GM21390 (cell line): ENCODE measurements around the gene BABAM2.

ENCODE experiments used
- ATAC-seq: cut with Tn5 transposase; IDR thresholded peaks from one replicate; pipeline ENCODE4 v1.9.1; 2021; ENCODE audit not compliant: unreplicated experiment

The BABAM2 gene

DNA sequence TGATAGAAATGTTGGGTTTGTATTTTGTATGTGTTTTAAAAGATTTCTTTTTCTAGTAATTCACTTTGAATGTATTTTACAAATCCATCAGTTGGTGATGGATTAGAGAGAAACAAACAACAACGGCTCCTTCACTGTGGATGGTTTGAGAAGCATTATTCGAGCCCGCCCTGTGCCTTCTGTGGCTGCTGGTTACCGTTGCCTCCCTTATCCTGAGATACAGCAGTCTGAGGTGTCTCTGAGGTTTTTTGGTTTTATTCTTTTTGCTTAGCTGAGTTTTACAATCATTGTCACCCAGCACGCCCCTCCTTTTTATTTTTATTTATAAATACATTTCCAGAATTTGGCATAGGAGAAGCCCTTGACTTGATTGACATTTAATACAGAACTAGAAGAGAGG is 168.3 kb downstream of the BABAM2 start:
- ATAC-seq = no peak

DNA sequence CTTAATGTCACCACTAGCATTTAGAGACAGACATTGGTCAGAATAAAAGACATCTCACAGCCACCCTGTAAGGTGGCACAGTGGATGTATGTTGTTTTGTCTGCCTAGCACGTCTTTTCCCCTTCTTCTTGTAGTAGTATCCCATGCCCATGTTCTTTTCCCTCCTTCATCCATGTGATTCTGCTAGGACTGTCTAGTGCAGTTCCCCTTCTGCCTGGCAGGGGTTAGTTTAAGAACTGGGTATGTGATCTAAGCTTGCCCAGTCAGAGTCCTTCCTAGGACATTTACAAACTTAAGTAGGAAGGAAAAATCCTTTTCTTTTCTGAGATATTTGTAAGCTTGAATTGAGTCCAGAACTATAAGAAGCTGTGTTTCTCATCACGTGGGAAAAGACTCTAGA is 172.3 kb downstream of the BABAM2 start:
- no peak for ATAC-seq

DNA sequence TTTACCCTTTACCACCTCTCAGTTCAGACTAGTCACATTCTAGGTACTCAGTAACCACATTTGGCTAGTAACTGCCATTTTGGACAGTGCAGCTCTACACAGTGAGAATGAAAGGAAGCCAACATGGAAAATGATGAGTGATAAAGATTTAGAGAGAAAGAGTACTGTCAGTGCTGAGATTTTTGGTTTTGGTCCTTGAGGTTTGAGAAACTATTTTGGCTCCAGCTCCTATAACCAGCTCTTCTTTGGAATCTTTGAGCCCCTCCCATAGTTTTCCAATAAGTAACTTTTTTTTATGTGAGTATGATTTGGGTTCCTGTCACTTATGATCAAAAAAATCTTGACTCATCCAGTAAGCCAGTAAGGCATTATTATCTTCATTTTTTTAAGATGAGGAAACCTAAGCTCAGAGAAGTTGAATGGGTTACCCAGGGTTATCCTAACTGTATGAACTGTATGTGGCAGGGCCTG is 173.0 kb downstream of the BABAM2 start:
- no peak for ATAC-seq

DNA sequence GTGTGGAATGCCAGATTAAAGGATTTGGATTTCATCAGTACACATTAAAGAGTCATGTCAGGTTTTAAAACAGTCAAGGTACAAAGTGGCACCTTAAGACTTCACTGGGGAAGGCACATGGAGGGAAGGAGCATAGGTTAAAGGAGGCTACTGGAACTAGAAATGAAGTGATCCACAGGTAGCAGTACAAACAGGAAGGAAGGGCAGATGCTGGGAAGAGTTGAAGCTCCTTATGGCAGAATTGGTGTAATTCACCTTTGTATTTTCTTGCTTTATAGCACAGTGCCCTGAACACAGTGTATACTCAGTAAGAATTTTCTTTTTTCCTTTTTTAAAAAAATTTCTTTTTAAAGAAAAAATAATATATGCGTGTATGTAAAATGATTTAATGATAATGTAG is 177.1 kb downstream of the BABAM2 start:
- ATAC-seq = no peak

DNA sequence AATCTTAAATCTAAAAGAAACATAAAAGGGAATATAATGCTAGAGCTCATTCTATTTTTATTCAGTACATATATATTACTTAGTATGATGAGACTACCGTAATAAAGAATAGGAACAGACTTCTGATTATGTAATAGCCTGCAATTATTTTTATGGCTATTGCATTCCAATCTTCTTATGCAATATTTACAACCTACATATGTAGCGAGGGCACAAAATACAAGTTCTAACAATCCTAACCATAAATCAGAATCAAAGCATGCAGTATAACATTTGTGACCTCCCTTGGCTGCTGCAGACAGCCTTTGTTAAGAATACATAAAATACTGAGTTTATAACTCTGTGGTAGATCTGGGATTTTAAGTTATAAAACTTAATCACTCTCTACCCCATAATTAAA is 177.6 kb downstream of the BABAM2 start:
- no peak for ATAC-seq

DNA sequence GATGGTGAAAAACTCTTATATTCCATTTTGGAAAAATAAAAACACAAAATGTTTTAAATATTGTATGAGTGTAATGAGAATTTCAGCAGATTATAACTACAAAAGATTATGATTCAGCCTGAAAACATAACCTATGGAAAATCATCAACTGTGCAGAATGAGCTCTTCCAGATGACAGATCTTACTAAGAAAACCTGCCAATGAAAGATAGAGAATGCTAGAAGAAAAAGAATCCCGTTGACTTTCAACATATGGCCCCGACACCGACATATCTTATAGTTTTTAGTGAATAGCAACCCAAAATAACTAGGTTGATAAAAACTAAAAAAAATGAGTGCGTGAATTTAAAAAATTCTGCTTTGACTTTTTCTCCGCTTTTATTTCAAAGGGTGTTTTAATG is 178.0 kb downstream of the BABAM2 start:
- no peak for ATAC-seq

DNA sequence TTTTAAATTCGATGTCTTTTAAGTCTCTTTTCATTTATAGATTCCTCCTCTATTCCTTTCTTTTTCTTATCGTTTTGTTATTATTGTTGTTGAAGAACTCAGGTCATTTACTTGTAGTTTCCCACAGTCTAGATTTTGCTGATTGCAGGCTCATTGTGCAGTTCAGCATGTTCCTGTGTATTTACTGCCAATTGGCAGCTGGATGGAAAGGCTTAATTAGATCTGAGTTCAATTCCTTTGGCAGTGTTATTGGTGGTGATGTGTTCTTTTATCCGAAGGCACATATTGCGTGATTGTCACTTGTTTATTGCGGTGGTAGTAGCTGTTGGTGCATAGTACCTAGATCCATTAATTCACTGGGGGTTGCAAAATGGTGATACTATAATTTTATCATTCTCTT is 180.7 kb downstream of the BABAM2 start:
- ATAC-seq = no peak

DNA sequence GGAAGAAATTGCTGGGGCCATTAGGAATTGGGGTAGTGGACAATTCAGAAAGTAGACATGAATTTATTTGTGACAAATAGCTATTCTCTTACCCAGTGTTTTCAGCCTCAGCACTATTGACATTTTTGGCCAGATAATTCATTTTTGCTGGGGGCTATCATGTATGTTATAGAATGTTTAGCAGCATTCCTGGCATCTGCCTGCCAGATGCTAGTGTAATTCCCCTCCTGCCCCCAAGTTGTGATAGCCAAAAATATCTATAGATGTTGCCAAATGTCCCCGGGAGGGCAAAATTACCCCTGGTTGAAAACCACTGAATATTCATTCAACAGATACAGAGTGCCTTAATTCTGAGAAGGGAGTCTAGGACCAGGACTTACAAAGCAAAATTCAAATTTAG is 183.6 kb downstream of the BABAM2 start:
- ATAC-seq = no peak

DNA sequence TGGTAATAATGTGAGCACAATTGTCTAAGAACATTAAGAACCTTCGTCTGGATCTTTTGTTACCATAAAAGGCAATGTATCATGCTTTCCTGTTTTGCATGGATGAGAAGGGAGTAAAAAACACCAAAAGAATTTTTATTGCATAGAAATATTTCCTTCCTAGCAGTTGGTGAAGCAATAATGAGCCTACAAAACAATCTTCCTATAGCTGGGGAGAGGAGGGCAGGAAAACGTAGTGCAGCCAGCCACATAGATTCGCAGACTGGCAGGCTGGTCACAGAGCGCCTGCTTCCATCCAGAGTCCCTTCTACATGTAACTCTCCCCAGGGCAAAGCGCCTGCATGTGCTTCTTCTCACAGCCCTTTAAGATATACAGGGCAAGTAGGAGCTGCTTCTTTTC is 190.4 kb downstream of the BABAM2 start:
- ATAC-seq = no peak

DNA sequence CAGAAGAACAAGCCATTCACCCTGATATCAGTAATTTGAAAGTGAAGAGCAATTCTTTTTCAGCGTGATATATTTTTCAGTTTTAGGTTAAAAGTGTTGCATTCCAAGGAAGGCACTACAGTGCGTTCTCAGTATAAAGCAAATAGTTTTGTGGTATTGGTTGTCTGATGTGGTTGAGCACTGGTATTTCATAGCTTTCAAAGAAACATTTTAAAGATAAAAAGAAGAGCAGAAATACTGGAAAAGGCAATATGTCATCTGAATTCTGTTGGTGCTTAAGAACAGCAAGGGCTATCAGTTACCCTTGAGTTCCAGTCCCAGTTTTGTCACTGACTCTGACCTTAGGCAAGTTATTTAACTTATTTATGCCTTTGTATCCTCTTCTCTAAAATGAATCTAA is 191.6 kb downstream of the BABAM2 start:
- ATAC-seq = no peak

DNA sequence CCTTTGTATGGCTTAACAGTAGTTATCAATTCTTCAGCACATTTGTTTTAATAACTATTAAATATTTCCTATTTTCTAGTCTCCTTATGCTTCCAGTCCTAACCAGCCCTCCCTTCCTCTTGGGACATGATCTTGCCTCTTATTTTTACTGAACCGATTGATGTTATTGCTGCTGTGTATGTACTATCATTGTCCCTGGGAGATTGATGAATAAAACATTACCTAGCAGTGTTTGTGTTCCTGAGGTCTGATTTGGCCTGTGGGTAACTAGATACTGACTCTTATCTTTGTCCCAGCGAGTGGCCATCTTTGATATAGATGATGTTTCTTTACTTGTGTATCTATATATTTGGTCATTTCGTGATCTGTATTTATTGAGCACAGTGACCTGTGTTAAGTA is 192.9 kb downstream of the BABAM2 start:
- ATAC-seq = no peak

DNA sequence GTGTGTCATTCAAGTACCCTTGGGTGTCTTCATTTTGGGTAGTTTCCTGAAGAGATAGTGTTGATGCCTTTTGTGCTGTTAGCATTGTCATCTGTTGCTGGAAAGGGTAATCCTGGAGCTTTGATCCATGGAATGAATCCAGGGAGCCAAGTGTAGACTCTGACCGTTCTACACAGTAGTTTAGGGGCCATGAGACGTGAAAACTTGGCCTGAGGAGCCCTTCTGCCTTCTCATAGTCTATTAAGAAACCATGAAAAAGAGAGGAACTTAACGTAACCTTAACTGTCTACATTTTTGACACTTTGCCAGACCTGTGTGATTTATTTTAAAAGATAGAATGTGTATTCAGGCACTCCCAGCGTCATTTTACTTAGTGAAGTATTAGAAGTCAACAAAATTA is 194.0 kb downstream of the BABAM2 start:
- no peak for ATAC-seq

DNA sequence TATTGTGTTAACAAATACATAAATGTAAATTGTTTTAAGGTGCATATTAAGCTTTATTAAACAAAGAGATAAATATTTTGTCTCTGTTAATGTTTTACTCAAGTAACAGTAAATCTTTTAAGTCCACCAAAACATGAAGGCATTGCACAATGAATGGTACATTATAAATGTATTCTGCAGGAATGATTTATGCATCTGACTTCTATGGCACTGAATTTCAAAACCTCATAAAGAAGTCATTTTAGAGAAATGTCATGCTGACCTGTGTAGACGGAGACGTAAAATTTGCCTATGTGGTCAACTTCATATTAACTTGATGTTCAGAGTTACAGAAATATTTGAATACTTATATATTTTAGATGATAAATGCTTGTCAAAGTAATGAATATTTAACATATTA is 194.7 kb downstream of the BABAM2 start:
- no peak for ATAC-seq

DNA sequence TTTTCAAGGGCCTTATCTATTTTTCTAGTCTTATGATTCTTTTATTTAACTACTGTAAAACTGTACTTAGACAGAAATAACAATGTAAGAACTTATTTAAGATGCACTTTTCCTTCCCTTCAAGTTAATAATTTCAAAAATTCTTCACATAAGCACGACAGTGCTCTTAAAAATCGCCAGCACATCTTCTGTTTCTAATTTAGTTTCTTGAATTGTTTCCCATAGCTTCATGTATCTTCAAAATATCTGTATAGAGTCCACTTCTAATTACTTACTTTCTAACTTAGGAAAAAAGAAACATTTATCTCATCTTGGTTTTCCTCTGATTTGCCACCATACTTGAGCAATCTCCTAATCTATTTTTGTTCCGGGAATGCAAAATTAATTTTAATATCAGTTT is 196.1 kb downstream of the BABAM2 start:
- no peak for ATAC-seq

DNA sequence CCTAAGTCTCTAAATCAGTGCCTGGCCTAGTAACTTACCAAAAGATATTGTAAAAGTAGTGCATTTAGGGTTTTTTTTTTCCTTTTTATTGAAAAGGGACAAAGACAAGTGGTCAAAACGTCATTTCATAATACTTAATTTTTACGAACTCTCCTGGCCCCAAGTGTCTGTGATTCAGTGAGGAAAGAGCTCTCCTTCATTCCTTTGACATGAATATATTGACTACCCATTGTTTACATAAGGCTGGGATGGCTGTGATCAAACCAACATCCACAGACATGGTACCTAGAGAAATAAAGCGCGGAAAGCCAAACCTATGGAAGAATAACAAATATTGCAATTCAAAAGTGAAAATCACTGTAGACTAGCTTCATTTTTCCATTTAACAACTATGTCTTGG is 198.4 kb downstream of the BABAM2 start:
- no peak for ATAC-seq

DNA sequence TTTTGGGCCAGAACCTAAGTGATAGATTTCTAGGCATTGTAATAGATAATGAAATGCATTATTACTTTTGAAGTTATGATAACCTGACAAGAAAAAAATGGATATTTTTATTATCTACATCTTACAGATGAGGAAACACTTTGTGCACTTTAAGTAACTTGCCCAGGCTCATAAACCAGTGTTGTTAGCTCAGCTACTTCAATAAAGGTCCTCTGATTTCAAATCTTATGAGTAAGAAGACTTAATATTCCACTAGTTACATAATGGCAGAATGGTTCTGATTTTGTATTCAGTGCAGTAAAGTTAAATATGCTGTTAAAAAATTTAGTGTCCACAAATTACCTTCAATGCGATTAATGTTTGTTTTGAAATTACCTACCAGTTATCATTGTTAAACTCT is 199.0 kb downstream of the BABAM2 start:
- ATAC-seq = no peak

DNA sequence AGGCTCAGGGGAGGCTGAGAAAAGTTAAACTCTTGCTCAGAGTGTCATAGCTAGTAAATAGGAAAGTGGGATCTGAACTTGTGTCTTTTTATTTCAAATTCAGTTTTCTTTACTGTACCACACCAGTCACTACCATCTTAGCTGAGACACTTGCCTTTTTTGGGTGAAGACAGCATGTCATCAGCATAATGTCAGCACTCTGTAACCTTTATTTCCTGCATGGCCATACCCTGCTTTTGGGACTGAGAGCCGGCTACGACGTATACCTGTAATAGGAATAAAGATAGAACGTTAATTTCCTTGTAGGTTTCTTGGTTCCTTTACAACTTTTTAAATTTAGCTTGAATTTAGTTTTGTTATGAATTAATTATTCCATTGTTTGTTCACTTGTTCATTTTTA is 202.8 kb downstream of the BABAM2 start:
- no peak for ATAC-seq

DNA sequence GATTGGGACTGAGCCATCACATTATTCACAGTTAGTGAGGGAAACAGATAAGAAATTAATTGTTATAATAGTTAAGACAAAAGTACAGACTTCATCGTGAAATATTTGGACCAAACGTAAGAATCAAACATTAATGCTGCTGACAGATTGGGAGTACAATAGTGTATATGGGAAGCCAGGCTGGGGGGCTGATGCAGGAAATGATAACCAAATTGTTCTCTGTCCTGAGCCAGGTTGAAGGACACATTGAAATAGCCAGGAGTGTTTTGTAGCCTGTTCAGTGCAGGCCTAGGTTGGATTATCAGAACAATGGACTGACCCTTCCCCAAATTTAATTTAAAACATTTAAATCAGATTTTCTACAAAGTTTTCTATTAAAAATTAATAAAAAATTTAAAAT is 203.2 kb downstream of the BABAM2 start:
- ATAC-seq = no peak

DNA sequence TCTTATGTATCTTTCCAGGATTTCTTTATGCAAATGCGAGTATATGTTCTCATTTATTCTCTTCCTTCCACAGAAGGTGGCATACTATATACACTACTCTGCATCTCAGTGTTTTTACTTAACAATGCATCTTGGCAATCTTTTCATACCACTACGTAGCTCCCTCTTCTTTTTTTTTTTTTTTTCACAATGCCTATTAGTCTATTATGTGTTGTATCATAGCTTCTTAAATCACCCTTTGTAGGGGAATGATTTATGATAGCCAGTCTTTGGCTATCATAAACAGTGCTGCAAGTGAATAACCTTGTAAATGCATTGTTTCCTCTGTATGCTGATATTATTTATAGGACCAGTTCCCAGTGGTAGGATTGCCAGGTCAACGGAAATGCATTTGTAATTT is 204.2 kb downstream of the BABAM2 start:
- no peak for ATAC-seq

DNA sequence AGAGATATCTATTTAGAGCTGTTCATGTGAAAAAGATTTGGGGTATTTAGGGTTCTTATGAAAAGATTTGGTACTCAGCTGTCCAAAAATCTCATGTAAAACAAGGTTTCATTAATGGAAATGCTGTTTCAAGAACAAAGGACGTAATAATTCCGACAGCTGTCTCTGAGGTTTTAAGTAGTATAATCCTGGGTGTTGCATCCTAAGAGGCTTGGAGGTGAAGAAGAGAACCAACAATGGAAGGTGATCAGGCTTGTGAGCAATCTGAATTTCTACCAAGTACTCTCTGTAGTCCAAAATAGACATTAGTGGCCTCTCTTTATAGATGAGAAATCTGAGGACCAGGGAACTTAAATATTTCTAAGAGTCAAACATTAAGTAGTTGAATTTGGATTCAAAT is 205.1 kb downstream of the BABAM2 start:
- ATAC-seq = no peak

DNA sequence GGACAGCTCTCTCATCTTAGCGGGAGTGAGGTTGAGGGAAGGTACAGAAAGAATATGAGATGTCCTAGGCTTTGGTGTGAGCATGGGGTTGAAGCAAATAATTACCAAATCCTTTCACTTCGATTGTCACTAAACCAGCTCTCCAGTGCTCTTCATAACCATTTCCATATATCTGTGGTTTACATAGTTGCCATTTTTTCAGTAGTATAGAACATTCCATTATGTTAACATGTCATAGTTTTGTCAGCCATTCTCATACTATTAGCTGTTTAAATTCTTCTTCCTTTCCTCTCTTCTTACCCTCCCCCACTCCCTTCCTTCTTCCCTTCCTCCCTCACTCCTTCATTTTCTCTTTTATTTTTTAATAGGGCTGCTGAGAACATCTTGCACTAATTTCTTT is 205.9 kb downstream of the BABAM2 start:
- ATAC-seq = no peak

DNA sequence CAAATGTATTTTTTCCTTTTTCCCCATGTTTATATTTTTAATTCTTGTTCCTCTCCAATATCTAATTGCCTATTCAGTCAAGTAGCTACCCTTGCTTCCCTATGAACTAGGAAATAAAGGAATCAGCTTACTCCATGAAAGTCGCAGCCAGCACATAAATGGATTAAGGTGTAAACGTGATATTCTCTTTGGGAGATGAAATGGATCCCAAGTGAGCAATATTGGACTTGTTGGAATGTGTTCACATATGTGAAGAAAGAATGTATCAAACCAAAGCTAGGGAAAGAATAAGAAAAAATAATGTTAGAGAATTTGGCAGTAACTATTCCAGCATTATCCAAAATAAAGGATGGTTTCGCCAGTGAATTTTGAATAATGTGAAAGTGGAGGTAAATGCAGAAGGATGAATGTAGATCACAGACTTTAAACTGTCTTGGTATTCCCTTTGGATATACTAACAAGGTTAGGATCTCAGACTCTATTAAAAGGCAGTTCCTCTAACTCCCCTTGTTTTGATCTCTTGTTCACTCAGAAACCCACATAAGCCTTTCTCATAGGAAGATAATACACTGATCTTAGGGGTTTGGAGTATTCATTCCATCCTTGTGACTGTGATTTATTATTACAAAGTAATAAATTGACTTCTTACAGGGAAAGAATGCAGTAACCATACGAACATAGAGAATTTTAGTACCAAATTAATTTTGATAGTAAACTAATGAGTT is 208.1 kb downstream of the BABAM2 start:
- no peak for ATAC-seq

DNA sequence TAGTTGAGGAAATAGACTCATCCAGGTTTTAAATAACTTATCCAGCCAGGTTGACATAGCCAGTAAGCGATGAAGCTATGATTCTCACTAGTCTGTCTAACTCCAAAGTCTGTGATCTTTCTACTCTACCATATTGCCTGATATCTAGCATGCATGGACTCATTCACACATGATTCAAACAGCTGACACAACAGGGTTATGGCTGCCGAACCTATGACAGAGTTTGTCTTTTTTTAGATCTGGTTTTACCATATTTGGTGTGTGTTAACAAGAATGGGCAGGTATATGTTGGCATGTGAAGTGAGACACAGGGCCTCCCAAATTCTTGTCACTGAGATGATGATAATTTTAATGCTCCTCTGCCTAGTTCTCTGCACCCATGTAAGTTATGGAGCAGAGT is 210.6 kb downstream of the BABAM2 start:
- no peak for ATAC-seq
